Muscle of leg (tissue), 11 donors: ENCODE results near the gene TDP2. TPM values are rescaled to one million over a fixed set of nuclear protein-coding genes. Genes with fewer than 3 reads are reported as not detected.
"Not testable (repeated sequence)": the region's sequence is repeated elsewhere in the genome, so short reads cannot be mapped to it uniquely, and the experiment has no call there.

Experiments
- DNase-seq: peaks from one replicate; pipeline ENCODE4 v3.0.0; 2013
- H3K27ac ChIP-seq: one replicate; pipeline ENCODE4 v1.5.1; 2013; ENCODE audit warnings: mild to moderate bottlenecking, low read length, control low read depth
- H3K27me3 ChIP-seq: one replicate; pipeline ENCODE4 v1.6.1; 2013; ENCODE audit warnings: low read length; ENCODE audit not compliant: control insufficient read depth, insufficient read depth
- H3K36me3 ChIP-seq: one replicate; pipeline ENCODE4 v1.6.1; 2013; ENCODE audit warnings: low read length; ENCODE audit not compliant: control insufficient read depth, insufficient read depth
- H3K4me1 ChIP-seq: one replicate; pipeline ENCODE4 v1.6.1; 2013; ENCODE audit warnings: low read length; ENCODE audit not compliant: control insufficient read depth, insufficient read depth
- H3K4me3 ChIP-seq: one replicate; pipeline ENCODE4 v1.5.1; 2013; ENCODE audit warnings: low read length, control low read depth
- H3K9me3 ChIP-seq: replicated peaks from 2 replicates; pipeline ENCODE4 v1.6.1; 2013; ENCODE audit warnings: low read depth, low read length; ENCODE audit not compliant: control insufficient read depth
- WGBS: methylation state at CpG from one replicate; pipeline ENCODE4 v1.1.5; 2013; ENCODE audit warnings: missing lambda C conversion rate; ENCODE audit not compliant: insufficient coverage; 5-methylcytosine and 5-hydroxymethylcytosine counted together
- polyA plus RNA-seq, 8 donors: library from polyadenylated mRNA; unstranded; fragments of 120-200 nt; gene quantifications; one replicate each; pipeline versions ENCODE4 v1.2.1 to v1.2.3, GENCODE V29; 2013; ENCODE audit warnings: inconsistent platforms in 1 of 8, low replicate concordance in 1 of 8; ENCODE audit not compliant: insufficient read length in 8 of 8, insufficient read depth in 1 of 8
- total RNA-seq: library from RNA; stranded (reverse); fragments of 120-200 nt; gene quantifications from one replicate; pipeline ENCODE4 v1.2.4, GENCODE V29; 2013

Gene TDP2
- total and polyA plus RNA-seq, 9 donors: 16.0 to 33.0 (median 26.7) TPM

- Histone ChIP-seq H3K27me3 (no peaks in the 10 kb centered on the region), H3K9me3 (no peaks in the 10 kb centered on the region), H3K4me3 (no peak overlapping the region), H3K4me1 (no peaks in the 10 kb centered on the region), H3K27ac (no peak overlapping the region), H3K36me3 (no peaks in the 10 kb centered on the region)
- no peak for DNase-seq
- WGBS: 34% methylated on average over 4 of the region's 12 CpGs
These were observed 16.9 kb upstream of the TDP2 start for GRCh38 chr6:24683297-24684296.

DNA sequence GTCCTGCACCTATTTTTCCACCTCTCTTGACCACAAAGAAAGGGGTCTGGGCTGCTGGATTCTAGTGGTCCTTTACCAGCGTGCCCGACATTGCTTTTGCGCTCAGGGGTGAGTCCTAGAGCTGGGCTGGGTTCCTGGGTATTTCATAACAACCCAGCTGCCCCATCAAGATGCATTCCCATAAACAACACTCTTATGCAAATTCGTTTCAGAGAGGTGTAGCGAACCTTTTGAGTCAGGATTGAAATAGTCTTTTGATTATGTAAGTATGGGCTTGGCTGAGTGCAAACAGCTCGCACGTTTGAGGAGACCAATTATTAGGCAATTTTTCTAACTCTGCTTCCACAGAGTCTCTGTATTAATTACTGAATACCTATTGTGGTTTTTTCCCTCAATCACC lies 13.9 kb upstream of the TDP2 start:
- no peaks in the 10 kb centered on the region for H3K9me3 ChIP-seq
- WGBS: no CpG with 5 or more reads among the region's 7 CpGs
- H3K36me3 ChIP-seq: no peaks in the 10 kb centered on the region
- H3K27ac ChIP-seq: no peak overlapping the region
- no peak overlapping the region for H3K4me3 ChIP-seq
- no peak for DNase-seq
- H3K4me1 ChIP-seq: no peaks in the 10 kb centered on the region
- H3K27me3 ChIP-seq: no peaks in the 10 kb centered on the region

DNA sequence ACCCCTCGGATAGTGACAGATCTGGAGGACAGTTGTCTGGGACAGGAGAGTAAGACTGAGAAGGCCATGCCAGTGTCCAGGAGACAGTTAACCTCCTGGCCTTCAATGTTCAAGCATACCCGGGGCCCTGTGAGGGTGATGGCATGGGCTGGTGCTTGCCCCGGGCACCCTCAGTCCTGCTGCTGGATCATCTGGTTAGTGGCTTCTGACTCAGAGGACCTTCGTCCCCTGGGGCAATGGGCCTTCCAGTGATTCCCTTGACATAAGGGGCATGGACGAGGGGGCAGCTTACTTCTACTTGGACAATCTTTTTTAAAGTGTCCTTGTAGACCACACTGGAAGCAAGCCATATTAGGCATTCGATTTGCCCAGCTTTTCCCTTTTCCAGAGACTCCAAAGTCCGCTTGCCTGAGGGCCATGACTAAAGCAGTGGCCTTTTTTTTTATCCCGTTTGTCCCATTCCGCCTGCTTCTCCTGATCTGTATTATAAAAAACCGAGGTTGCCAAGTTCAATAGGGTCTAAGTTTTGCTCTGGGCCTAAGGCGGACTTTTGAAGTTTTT lies 12.2 kb upstream of the TDP2 start:
- 100% methylated on average over 2 of the region's 11 CpGs for WGBS

DNA sequence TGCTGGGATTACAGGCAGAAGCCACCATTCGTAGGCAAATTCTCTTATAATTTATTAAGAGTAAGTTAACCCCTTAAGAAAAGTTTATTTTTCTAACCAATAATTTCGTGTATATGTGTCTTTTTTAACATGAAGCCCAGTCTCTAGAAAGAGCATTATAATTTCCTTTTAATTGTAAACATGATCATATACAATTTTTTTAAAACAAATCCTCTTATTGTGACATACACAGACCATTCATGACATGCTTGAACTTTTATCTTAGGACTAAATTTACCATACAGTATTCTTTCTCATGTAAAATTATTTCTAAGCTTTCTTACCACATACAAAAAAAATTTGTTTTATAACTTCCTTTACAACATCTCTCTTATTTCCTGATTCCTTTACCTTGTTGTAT lies 6.9 kb upstream of the TDP2 start:
- H3K27ac ChIP-seq: no peak overlapping the region
- no peaks in the 10 kb centered on the region for H3K4me1 ChIP-seq
- DNase-seq: no peak
- H3K9me3 ChIP-seq: peaks cover 16% of the 10 kb centered on the region
- no peak overlapping the region for H3K4me3 ChIP-seq
- no peaks in the 10 kb centered on the region for H3K27me3 ChIP-seq
- no CpG with 5 or more reads among the region's 2 CpGs for WGBS
- H3K36me3 ChIP-seq: no peaks in the 10 kb centered on the region

More for the DNA sequence above, 12.2 kb upstream of the TDP2 start:
- not testable (repeated sequence) for H3K36me3 ChIP-seq, H3K4me1 ChIP-seq, H3K27ac ChIP-seq, DNase-seq, H3K9me3 ChIP-seq, H3K27me3 ChIP-seq, H3K4me3 ChIP-seq

- WGBS: 100% methylated on average over 1 of the region's 6 CpGs
- H3K9me3 ChIP-seq: peaks cover 16% of the 10 kb centered on the region
These were observed 6.0 kb upstream of the TDP2 start for GRCh38 chr6:24672620-24673182.

DNA sequence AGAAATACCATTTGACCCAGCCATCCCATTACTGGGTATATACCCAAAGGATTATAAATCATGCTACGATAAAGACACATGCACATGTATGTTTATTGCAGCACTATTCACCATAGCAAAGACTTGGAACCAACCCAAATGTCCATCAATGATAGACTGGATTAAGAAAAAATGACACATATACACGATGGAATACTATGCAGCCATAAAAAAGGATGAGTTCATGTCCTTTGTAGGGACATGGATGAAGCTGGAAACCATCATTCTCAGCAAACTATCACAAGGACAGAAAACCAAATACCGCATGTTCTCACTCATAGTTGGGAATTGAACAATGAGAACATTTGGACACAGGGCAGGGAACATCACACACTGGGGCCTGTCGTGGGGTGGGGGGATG lies 4.4 kb upstream of the TDP2 start:
- H3K4me3 ChIP-seq, H3K4me1 ChIP-seq, H3K27me3 ChIP-seq, H3K27ac ChIP-seq, H3K36me3 ChIP-seq, DNase-seq: not testable (repeated sequence)
- peaks cover 16% of the 10 kb centered on the region for H3K9me3 ChIP-seq
- WGBS: no CpG with 5 or more reads among the region's 4 CpGs

More at GRCh38 chr6:24672620-24673182, 6.0 kb upstream of the TDP2 start:
- Histone ChIP-seq H3K27ac (no peak overlapping the region), H3K27me3 (no peaks in the 10 kb centered on the region), H3K4me3 (no peak overlapping the region), H3K4me1 (peaks cover 3% of the 10 kb centered on the region), H3K36me3 (no peaks in the 10 kb centered on the region)
- no peak for DNase-seq

DNA sequence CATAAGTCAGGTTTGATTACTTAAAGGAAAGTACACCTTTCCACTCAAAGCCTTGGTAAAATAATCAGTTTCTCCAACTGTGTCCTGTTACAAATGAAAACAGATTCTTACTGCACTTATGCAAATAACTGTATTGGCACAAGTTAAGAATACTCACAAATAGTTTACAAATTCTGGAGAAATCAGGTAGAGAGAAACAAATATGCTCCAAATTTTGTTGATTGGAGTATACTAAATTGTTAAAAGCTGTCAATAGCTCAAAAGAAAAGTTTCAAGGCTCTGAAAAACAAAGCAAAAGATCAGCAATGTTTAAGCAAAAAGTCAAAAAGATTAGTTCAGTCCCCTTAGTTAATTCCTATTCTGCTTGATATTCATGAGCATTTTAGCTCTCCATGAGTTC lies 3.8 kb upstream of the TDP2 start:
- H3K4me1 ChIP-seq, H3K36me3 ChIP-seq, H3K27ac ChIP-seq, DNase-seq, H3K4me3 ChIP-seq, H3K27me3 ChIP-seq: not testable (repeated sequence)
- peaks cover 16% of the 10 kb centered on the region for H3K9me3 ChIP-seq

DNA sequence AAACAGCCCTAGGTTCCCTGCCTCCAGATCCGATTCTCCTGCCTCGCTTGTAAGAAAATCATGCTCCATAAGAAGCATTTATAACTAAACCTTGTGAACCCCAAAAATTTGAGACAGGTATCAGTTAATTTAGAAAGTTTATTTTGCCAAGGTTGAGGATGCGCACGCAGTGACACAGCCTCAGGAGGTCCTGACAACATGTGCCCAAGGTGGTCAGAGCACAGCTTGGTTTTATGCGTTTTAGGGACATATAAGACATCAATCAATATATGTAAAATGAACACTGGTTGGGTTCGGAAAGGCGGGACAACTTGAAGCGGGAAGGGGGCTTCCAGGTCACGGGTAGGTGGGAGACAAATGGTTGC lies 2.3 kb upstream of the TDP2 start:
- no peaks in the 10 kb centered on the region for H3K27me3 ChIP-seq
- H3K27ac ChIP-seq: no peak overlapping the region
- H3K4me1 ChIP-seq: peaks cover 11% of the 10 kb centered on the region
- DNase-seq: no peak
- whole genome bisulfite sequencing: no CpG with 5 or more reads among the region's 9 CpGs
- peaks cover 11% of the 10 kb centered on the region for H3K9me3 ChIP-seq
- H3K36me3 ChIP-seq: no peaks in the 10 kb centered on the region
- no peak overlapping the region for H3K4me3 ChIP-seq

- not testable (repeated sequence) for H3K36me3 ChIP-seq, DNase-seq, H3K27ac ChIP-seq, H3K9me3 ChIP-seq, H3K27me3 ChIP-seq, H3K4me3 ChIP-seq
- H3K4me1 ChIP-seq: peaks cover 11% of the 10 kb centered on the region
- WGBS: 97% methylated on average over 10 of the region's 18 CpGs
These were observed 1.6 kb upstream of the TDP2 start for GRCh38 chr6:24668066-24668996.
